Nephron progenitor cell (in vitro differentiated cells): ENCODE data around the gene CNTNAP3B.
A peak's percentile ranks its signal among the peaks of the same experiment; 100 is the strongest.
"Not testable (repeated sequence)": the region's sequence is repeated elsewhere in the genome, so short reads cannot be mapped to it uniquely, and the experiment has no call there.

ENCODE experiments used
- DNase-seq: peaks from one replicate; pipeline ENCODE4 v3.0.0; 2021
- H3K27ac Mint-ChIP-seq: 2 replicates; pipeline ENCODE4 v1.8.0; 2021; ENCODE audit warnings: mild to moderate bottlenecking, moderate library complexity, mixed read lengths
- H3K27me3 Mint-ChIP-seq: 2 replicates; pipeline ENCODE4 v1.8.0; 2021; ENCODE audit warnings: mild to moderate bottlenecking, low read depth, mixed read lengths; ENCODE audit not compliant: poor library complexity
- H3K36me3 Mint-ChIP-seq: 2 replicates; pipeline ENCODE4 v1.8.0; 2021; ENCODE audit warnings: low read depth, mixed read lengths
- H3K4me1 Mint-ChIP-seq: 2 replicates; pipeline ENCODE4 v1.8.0; 2021; ENCODE audit warnings: mixed read lengths
- H3K4me3 Mint-ChIP-seq: 2 replicates; pipeline ENCODE4 v1.8.0; 2021; ENCODE audit warnings: mild to moderate bottlenecking, moderate library complexity, mixed read lengths
- H3K9me3 Mint-ChIP-seq: 2 replicates; pipeline ENCODE4 v1.8.0; 2021; ENCODE audit warnings: mild to moderate bottlenecking, moderate library complexity, mixed read lengths
- TF ChIP-seq, protein P1 (sequence below): fragments of 200-600 bp; sonication (generic); IDR thresholded peaks from 2 replicates; pipeline ENCODE4 v1.5.0; 2021; ENCODE audit warnings: antibody characterized with exemption

Gene CNTNAP3B

DNA sequence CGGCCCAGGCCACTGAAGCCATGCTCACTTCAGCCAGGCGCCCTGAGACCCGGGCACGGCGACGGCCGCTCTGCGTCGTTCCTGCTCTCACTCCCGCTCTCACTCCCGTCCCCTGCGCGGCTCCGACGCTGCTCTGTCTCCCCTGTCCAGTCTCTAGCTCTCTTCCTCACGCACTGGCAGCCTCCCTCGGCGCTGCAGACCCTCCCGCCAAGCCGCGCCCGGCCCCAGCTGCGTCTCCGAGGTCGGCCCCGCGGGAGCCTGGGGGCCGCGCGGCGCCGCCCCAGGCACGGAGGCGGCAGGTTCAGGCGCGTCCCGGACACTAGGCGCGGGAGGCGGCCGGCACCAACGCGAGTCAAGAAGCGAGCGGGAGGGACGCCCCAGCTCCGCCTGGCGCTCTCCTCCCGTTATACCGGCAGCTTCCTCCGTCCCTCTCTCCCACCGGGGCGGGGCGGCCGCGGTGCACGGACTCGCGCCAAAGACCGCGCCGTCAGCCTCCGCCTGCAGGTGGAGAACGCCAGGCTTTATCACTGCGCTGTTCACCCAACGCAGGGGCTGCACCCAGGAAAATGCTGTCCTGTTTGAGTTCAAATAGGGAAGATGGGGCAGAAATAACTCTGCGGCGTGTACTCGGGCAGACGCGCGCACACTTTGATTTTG lies at the start of gene CNTNAP3B:
Gene CNTNAP3B, minus strand, starts transcription at position 354 of the 657 bp plus-strand sequence. Its CDS starts 332 bp downstream, at position 22.
- not testable (repeated sequence) for H3K9me3 Mint-ChIP-seq, H3K27ac Mint-ChIP-seq, H3K36me3 Mint-ChIP-seq
- Mint-ChIP-seq H3K4me1 (peaks cover 12% of the 10 kb centered on the region), H3K4me3 (peak within 1 kb of the TSS; percentile 64), H3K27me3 (peaks cover 20% of the 10 kb centered on the region)
- peak; percentile 45 for DNase-seq

DNA sequence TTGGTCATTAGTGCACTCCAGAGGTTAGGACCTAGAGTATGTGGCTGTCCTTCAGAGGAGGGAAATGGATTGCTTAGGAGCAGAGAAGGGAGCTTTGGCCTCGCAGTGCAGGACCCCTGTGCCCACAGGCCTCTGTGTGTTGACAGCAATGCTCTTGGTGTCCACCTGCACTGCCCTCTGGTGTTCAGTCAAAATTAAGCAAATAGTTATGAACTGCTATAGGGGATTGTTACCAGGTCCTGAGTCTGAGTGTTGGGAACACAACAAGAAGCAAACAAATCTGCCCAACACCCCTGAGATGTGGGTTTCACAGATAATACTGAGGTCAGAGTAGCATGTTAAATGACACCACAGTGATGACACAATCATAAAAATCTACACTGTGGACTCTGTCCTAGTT lies 31.1 kb upstream of the CNTNAP3B start:
- not testable (repeated sequence) for H3K27ac Mint-ChIP-seq, H3K9me3 Mint-ChIP-seq, H3K27me3 Mint-ChIP-seq, H3K4me1 Mint-ChIP-seq, H3K36me3 Mint-ChIP-seq, H3K4me3 Mint-ChIP-seq
- DNase-seq, result peak; percentile 15
- TF ChIP-seq, protein P1, sequence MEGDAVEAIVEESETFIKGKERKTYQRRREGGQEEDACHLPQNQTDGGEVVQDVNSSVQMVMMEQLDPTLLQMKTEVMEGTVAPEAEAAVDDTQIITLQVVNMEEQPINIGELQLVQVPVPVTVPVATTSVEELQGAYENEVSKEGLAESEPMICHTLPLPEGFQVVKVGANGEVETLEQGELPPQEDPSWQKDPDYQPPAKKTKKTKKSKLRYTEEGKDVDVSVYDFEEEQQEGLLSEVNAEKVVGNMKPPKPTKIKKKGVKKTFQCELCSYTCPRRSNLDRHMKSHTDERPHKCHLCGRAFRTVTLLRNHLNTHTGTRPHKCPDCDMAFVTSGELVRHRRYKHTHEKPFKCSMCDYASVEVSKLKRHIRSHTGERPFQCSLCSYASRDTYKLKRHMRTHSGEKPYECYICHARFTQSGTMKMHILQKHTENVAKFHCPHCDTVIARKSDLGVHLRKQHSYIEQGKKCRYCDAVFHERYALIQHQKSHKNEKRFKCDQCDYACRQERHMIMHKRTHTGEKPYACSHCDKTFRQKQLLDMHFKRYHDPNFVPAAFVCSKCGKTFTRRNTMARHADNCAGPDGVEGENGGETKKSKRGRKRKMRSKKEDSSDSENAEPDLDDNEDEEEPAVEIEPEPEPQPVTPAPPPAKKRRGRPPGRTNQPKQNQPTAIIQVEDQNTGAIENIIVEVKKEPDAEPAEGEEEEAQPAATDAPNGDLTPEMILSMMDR, result peak; percentile 32

DNA sequence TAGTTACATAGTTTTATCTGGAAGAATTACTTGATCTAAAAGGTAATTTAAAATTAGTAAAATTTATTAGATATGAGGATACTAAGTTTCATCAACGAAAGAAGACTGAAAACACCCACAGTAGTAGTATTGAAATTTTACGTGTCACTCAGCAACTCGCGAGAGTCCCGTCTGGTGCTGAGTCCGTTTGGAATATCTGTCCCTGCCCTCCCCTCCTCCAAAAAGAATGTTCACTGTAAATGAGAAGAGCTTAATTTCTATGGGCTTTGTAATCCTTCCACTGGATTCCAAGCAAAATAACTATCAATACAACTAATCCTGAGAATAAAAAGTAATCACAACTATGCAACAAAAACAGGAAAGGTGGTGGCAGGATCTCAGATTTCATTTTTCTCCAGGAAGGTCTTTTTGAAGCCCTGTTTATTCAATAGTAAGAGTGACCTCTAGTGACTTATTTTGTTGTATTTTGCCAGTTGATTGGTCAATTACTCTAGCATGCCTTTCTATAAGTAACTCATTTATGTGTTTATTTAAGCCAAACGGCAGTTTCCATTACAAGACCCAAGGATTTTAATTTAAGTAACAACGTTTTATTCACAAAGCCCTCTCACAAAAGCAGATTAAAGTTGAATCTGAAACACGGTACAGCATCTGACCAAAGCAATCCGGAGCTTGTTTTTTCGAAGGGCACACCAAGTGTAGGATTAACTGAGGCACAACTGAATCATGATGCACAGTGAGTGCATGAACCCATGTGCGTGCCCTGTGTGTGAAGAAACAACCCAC lies 2.0 kb downstream of the CNTNAP3B start:
- Mint-ChIP-seq H3K4me3 (peak overlapping the region; percentile 84), H3K4me1 (peaks cover 12% of the 10 kb centered on the region), H3K27me3 (peaks cover 20% of the 10 kb centered on the region)
- not testable (repeated sequence) for DNase-seq, H3K36me3 Mint-ChIP-seq, H3K9me3 Mint-ChIP-seq, H3K27ac Mint-ChIP-seq

DNA sequence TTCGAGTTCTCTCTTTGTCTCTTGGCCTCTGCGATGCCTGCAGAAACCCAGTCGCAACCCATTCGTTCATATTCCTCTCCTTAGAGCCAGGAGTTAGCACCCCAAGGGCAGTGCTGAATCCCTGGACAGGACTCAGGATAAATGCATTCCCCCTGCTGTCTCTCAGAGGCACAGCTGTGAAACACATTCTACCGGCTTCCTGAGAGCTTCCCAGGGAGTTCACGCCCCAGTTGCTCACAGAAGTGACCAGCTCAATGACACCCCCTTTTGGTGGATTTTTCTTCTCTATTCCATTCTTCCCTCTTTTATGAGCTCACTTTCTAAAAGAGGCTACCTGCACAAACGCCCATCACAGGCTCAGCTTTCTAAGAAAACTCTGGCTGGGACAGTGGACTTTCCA lies 8.2 kb downstream of the CNTNAP3B start:
- H3K4me1 Mint-ChIP-seq, H3K9me3 Mint-ChIP-seq, H3K36me3 Mint-ChIP-seq, H3K27me3 Mint-ChIP-seq, DNase-seq, H3K4me3 Mint-ChIP-seq, H3K27ac Mint-ChIP-seq: not testable (repeated sequence)

DNA sequence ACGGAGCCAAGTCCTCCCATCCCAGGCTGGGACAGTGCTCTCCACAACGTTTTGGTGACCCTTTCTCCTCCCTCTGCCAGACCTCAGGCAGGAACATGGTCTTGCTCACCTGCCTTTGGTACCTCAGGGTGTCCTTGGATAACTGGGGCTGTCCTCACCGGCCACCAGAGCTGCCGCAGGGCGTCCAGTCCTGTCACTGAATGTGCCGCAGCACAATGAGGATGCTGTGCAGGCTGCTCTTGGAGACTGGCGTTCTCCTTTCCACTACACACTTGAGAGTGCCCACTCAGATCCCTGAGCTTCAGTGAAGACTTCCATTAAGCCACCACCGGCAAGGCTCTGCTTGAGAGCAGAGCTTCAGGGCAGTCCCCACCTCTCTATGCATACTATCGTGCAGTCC lies 33.3 kb downstream of the CNTNAP3B start:
- not testable (repeated sequence) for DNase-seq, H3K4me3 Mint-ChIP-seq

DNA sequence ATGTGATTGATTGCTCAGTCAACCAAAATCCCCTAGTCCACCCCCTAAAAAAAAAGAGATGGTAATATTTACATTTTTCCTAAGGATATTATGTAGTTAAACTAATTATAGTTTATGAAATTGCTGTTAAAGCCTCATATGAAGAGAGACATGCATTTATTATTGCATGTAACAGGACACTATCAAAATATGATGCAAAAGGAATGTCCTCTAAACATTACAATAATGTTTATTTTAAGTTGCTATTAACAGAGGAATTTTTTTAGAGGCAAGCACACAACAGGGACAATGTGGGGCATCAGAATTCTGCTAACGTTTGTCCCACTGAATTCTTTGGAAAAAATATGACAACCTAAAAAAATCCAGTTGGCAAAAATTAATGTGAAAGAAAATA lies 44.7 kb downstream of the CNTNAP3B start:
- not testable (repeated sequence) for H3K36me3 Mint-ChIP-seq, H3K27ac Mint-ChIP-seq, DNase-seq, H3K27me3 Mint-ChIP-seq, H3K4me1 Mint-ChIP-seq, H3K9me3 Mint-ChIP-seq, H3K4me3 Mint-ChIP-seq

More for the DNA sequence above, 33.3 kb downstream of the CNTNAP3B start:
- H3K4me1 Mint-ChIP-seq, H3K36me3 Mint-ChIP-seq, H3K9me3 Mint-ChIP-seq, H3K27me3 Mint-ChIP-seq, H3K27ac Mint-ChIP-seq: not testable (repeated sequence)

DNA sequence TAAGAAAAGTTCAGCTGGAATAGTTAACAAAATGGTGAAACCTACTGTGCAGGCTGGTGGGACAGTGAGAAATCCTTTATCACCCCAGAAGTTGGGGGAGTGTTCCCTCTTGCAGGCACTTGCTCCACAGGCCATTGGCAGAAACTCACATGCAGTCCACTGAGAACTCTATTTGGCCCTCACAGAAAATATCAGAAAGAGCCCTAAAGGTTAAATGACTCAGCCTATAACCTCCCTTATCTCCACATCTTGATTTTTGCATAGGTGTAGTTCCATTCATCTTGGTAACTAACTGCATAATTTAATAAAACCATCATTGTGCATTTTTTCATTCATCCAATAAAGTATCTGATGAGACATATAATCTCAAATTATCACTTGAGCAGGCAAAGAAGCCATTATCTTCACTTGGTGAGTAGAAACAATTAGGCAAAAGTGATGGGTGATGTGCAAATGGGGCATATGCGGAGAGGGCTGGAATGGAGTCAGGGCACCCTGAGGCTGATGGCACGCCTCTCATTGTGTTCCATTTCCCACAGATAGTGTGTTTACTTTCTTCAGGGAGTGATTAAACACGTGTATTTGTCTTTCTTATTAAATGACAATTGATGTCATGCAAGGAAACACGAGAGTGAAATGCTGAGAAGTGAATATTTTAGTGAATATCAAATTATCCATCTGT lies 45.2 kb downstream of the CNTNAP3B start:
- H3K4me1 Mint-ChIP-seq, H3K9me3 Mint-ChIP-seq, H3K27ac Mint-ChIP-seq, H3K36me3 Mint-ChIP-seq, DNase-seq, H3K27me3 Mint-ChIP-seq, H3K4me3 Mint-ChIP-seq: not testable (repeated sequence)

DNA sequence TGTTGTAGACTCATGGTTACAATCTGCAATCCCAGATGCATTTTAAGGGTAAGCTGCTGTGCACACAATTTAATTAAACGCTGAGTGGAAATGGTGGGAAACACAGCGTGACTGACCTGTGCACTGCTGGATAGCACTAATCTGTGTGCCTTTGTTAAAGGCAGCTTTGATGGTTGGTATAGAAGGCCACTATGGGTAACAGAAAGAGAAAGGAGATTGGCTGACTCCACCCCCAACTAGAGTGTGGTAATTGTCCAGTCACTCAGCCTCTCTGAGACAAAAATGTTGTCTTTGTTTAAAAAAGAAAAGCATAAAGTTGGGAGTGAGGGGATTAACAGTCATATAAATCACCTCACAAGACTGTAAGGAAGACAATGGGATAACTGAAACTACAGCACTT lies 48.9 kb downstream of the CNTNAP3B start:
- H3K27ac Mint-ChIP-seq, H3K4me3 Mint-ChIP-seq, H3K36me3 Mint-ChIP-seq, H3K9me3 Mint-ChIP-seq, H3K4me1 Mint-ChIP-seq, H3K27me3 Mint-ChIP-seq, DNase-seq: not testable (repeated sequence)

DNA sequence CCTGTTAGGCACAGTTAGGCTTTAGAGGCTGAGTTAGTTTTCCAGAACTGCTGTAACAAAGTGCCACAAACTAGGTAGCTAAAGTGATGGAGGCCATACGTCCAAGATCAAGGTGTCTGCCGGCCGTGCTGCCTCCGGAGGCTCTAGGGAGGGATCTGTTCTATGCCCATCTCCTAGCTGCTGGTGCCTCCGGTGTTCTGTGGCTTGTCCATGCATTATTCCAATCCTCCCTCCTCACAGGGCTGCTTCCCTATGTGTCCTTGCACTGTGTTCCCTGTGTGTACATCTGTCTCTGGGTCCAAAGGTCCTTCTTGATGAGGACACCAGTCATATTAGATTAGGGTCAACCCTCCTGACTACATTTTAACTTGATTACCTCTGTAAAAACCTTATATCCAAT lies 54.4 kb downstream of the CNTNAP3B start:
- H3K36me3 Mint-ChIP-seq, H3K4me1 Mint-ChIP-seq, H3K27ac Mint-ChIP-seq, H3K4me3 Mint-ChIP-seq, H3K9me3 Mint-ChIP-seq, DNase-seq, H3K27me3 Mint-ChIP-seq: not testable (repeated sequence)

DNA sequence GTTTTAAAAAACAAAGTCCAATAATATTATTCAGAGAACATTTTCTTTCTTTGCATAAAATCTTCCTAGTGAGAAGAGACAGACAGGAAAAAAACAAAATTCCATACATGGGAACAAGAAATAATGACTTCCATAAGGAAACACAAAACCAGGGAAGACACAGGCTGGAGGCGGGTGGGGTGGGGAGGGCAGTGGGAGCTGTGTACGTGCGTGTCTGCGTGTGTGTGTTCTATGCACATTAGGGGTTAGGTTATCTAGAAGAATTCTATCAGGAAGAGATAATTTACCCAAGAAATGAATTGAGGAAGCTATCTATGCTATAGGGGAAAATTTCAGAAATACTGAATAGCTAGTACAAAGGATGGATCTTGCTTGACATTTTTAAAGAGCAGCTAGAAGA lies 58.2 kb downstream of the CNTNAP3B start:
- H3K9me3 Mint-ChIP-seq, H3K4me1 Mint-ChIP-seq, H3K27me3 Mint-ChIP-seq, H3K36me3 Mint-ChIP-seq, H3K27ac Mint-ChIP-seq, H3K4me3 Mint-ChIP-seq, DNase-seq: not testable (repeated sequence)

DNA sequence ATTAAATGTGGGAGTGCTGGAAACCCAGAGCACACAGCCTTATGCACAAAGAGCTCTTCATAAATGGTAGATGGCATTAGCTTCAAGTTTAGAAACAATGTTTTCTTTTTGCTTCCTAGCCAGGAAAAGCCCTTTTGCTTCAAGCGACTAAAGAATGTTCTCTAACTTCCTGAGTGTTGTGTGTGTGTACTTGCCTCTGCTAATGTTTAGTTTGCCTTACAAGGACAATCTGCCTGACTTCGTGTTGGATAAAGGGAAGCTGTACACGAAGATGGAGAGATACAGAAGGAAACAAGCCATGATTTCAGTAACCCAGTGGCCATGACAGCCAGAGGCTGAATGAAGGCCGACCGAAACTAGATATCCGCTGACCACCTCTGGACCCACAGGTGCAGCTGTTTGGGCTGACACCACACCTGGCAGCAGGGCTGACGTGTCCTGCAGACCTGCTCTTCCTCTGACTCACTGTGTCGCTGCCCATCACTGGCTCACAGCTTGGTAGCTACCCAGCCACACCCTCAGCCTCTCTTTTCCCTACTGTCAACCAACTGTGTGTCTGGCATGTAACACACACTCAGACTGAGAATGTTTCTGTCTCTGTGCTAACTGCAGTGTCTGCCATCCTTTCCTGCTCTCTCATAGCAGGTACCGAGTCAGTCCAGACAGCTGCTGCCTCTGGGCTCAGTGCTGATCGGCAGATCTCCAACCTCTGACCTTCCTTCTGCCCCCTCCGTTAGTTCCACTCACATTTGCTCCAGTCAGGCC lies 59.0 kb downstream of the CNTNAP3B start:
- H3K36me3 Mint-ChIP-seq, H3K4me3 Mint-ChIP-seq, H3K4me1 Mint-ChIP-seq, H3K27ac Mint-ChIP-seq, H3K27me3 Mint-ChIP-seq, H3K9me3 Mint-ChIP-seq, DNase-seq: not testable (repeated sequence)

DNA sequence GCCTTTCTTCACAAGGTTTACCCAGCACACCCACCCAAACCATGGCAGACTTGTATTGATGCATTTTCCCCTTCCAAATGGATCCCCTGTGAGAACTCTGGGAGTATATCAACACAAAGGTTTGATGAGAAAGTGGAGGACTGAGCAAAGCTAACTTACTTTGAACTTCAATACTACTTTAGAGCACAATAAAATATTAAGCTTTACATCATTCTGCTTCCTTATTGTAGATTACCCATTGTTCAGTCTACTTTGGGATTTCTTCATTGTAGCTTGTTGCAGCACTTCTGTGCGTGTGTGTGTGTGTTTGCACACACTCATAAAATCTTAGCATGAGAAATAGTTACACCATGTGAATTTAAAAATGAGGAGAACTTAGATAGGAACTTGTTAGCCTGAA lies 75.4 kb downstream of the CNTNAP3B start:
- H3K27ac Mint-ChIP-seq, result not testable (repeated sequence)

DNA sequence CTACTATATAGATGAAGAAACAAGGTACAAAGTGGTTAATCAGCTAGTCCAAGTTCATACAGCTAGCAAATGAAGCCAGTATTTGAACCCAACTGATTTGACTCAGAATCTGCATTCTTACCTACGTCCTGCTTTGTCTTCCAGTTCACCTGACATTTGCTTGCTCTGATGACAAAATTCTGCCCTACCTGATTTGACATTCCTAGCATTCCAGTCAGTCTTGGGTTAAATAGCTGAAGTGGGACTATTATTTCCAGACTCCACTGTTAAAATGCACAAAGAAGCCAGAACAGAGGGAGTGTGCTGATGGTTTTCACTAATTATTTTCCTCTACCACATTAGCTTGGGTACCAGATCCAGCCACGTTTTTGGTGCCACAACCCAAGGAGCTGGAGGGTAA lies 78.5 kb downstream of the CNTNAP3B start:
- H3K36me3 Mint-ChIP-seq, H3K4me1 Mint-ChIP-seq, H3K27ac Mint-ChIP-seq, H3K27me3 Mint-ChIP-seq, H3K4me3 Mint-ChIP-seq, H3K9me3 Mint-ChIP-seq, DNase-seq: not testable (repeated sequence)

More for the DNA sequence above, 75.4 kb downstream of the CNTNAP3B start:
- H3K4me3 Mint-ChIP-seq, H3K36me3 Mint-ChIP-seq, H3K27me3 Mint-ChIP-seq, H3K9me3 Mint-ChIP-seq, H3K4me1 Mint-ChIP-seq, DNase-seq: not testable (repeated sequence)
